ENCODE measurements around the gene MYOCOS. TPM values are rescaled to one million over a fixed set of nuclear protein-coding genes. Genes with fewer than 3 reads are reported as not detected.

The MYOCOS gene
- total RNA-seq, 1 donor from 2014 or later: 0.27 TPM

GRCh38 chr1:171664976-171665375 is 42.9 kb downstream of the MYOCOS start:
- CTCF ChIA-PET: no interaction called here

GRCh38 chr1:171666114-171666769 is 44.2 kb downstream of the MYOCOS start:
- no peak for TF ChIP-seq CTCF (IDR thresholded peaks at IDR 0.05)
- Mint-ChIP-seq H3K36me3 (ENCODE audit: low read depth) (no peaks in the 10 kb centered on the region), H3K4me3 (no peak overlapping the region), H3K4me1 (no peaks in the 10 kb centered on the region), H3K9me3 (no peaks in the 10 kb centered on the region), H3K27ac (no peak overlapping the region), H3K27me3 (peaks cover 4% of the 10 kb centered on the region)
- ATAC-seq (ENCODE audit: low read depth) (no peak), DNase-seq (no peak)
- POLR2A ChIA-PET: no interaction called here
- intact Hi-C loops (cut with micrococcal nuclease): no loop called here
- CTCF ChIA-PET: no interaction called here

More at GRCh38 chr1:171664976-171665375, 42.9 kb downstream of the MYOCOS start:
- Mint-ChIP-seq H3K27ac (no peak overlapping the region), H3K4me1 (no peaks in the 10 kb centered on the region), H3K9me3 (no peaks in the 10 kb centered on the region), H3K27me3 (no peaks in the 10 kb centered on the region), H3K4me3 (no peak overlapping the region), H3K36me3 (ENCODE audit: low read depth) (no peaks in the 10 kb centered on the region)
- ATAC-seq (ENCODE audit: low read depth) (no peak), DNase-seq (no peak)
- no peak for TF ChIP-seq CTCF (IDR thresholded peaks at IDR 0.05)
- intact Hi-C loops (cut with micrococcal nuclease): no loop called here
- POLR2A ChIA-PET: no interaction called here

- ATAC-seq (ENCODE audit: low read depth): no peak
- peaks cover 8% of the 10 kb centered on the region for H3K27me3 Mint-ChIP-seq
- no peak for DNase-seq
- no peak overlapping the region for H3K4me3 Mint-ChIP-seq
- no peak overlapping the region for H3K27ac Mint-ChIP-seq
- no peaks in the 10 kb centered on the region for H3K36me3 Mint-ChIP-seq (ENCODE audit: low read depth)
- ChIA-PET CTCF (no interaction called here), POLR2A (no interaction called here)
- H3K9me3 Mint-ChIP-seq: no peaks in the 10 kb centered on the region
- intact Hi-C loops (cut with micrococcal nuclease): no loop called here
- H3K4me1 Mint-ChIP-seq: no peaks in the 10 kb centered on the region
- no peak for TF ChIP-seq CTCF (IDR thresholded peaks at IDR 0.05)
Measured at GRCh38 chr1:171668372-171668771, 46.3 kb downstream of the MYOCOS start.

- POLR2A ChIA-PET: no interaction called here
- DNase-seq: no peak
- ATAC-seq (ENCODE audit: low read depth): no peak
- Mint-ChIP-seq H3K36me3 (ENCODE audit: low read depth) (no peaks in the 10 kb centered on the region), H3K9me3 (no peaks in the 10 kb centered on the region), H3K4me3 (no peak overlapping the region), H3K4me1 (no peaks in the 10 kb centered on the region), H3K27ac (no peak overlapping the region), H3K27me3 (peaks cover 8% of the 10 kb centered on the region)
- TF ChIP-seq CTCF (IDR thresholded peaks at IDR 0.05): no peak
- CTCF ChIA-PET: no interaction called here
- intact Hi-C loops (cut with micrococcal nuclease): no loop called here
Measured at GRCh38 chr1:171670739-171671138, 48.7 kb downstream of the MYOCOS start.

GRCh38 chr1:171674431-171675405 is 52.7 kb downstream of the MYOCOS start:
- TF ChIP-seq CTCF (IDR thresholded peaks at IDR 0.05): no peak
- DNase-seq (no peak), ATAC-seq (ENCODE audit: low read depth) (no peak)
- Mint-ChIP-seq H3K4me3 (no peak overlapping the region), H3K9me3 (no peaks in the 10 kb centered on the region), H3K27ac (no peak overlapping the region), H3K36me3 (ENCODE audit: low read depth) (no peaks in the 10 kb centered on the region), H3K4me1 (no peaks in the 10 kb centered on the region), H3K27me3 (peaks cover 12% of the 10 kb centered on the region)
- CTCF ChIA-PET: no interaction called here
- POLR2A ChIA-PET: no interaction called here
- intact Hi-C loops (cut with micrococcal nuclease): no loop called here
